ENCODE measurements around the gene ARHGAP22.

Gene ARHGAP22

GRCh38 chr10:48511875-48512231, 93.0 kb downstream of the ARHGAP22 start:
- DNase-seq (ENCODE audit: low read depth): peak; percentile 77

GRCh38 chr10:48511066-48511874, 93.6 kb downstream of the ARHGAP22 start:
- DNase-seq (ENCODE audit: low read depth): no peak

- DNase-seq (ENCODE audit: low read depth): no peak
Observed at GRCh38 chr10:48509974-48510692, 94.7 kb downstream of the ARHGAP22 start.

GRCh38 chr10:48508791-48509772, 95.8 kb downstream of the ARHGAP22 start:
- no peak for DNase-seq (ENCODE audit: low read depth)

- DNase-seq (ENCODE audit: low read depth): no peak
Observed at GRCh38 chr10:48507933-48508790, 96.7 kb downstream of the ARHGAP22 start.

GRCh38 chr10:48507494-48507893, 97.4 kb downstream of the ARHGAP22 start:
- no peak for DNase-seq (ENCODE audit: low read depth)

GRCh38 chr10:48506147-48506917, 98.5 kb downstream of the ARHGAP22 start:
- peak; percentile 60 for DNase-seq (ENCODE audit: low read depth)

GRCh38 chr10:48505394-48506112, 99.3 kb downstream of the ARHGAP22 start:
- no peak for DNase-seq (ENCODE audit: low read depth)

GRCh38 chr10:48504141-48504885, 100.6 kb downstream of the ARHGAP22 start:
- DNase-seq (ENCODE audit: low read depth): no peak

- DNase-seq (ENCODE audit: low read depth): no peak
Observed at GRCh38 chr10:48503293-48503911, 101.5 kb downstream of the ARHGAP22 start.

GRCh38 chr10:48502791-48503190, 102.1 kb downstream of the ARHGAP22 start:
- no peak for DNase-seq (ENCODE audit: low read depth)

GRCh38 chr10:48501787-48502771, 102.8 kb downstream of the ARHGAP22 start:
- no peak for DNase-seq (ENCODE audit: low read depth)

- no peak for DNase-seq (ENCODE audit: low read depth)
Observed at GRCh38 chr10:48501226-48501625, 103.6 kb downstream of the ARHGAP22 start.

GRCh38 chr10:48500771-48501170, 104.1 kb downstream of the ARHGAP22 start:
- DNase-seq (ENCODE audit: low read depth): no peak

GRCh38 chr10:48498940-48499510, 105.8 kb downstream of the ARHGAP22 start:
- DNase-seq (ENCODE audit: low read depth): no peak

GRCh38 chr10:48497780-48498770, 106.8 kb downstream of the ARHGAP22 start:
- DNase-seq (ENCODE audit: low read depth): no peak
